ENCODE data around the gene LUM.

GRCh38 chr12:91072931-91073330, 38.4 kb downstream of the LUM start:
- no peak for TF ChIP-seq CTCF (IDR thresholded peaks at IDR 0.05)
- no peak for TF ChIP-seq POLR2A (IDR thresholded peaks at IDR 0.05)
- TF ChIP-seq EP300 (IDR thresholded peaks at IDR 0.05): no peak
